Fibroblast of mammary gland (primary cell): ENCODE data around the gene ALDH16A1.

ENCODE experiments used
- DNase-seq: peaks from one replicate; pipeline ENCODE4 v3.0.0-alpha.2; 2010; ENCODE audit warnings: low read depth
- H3K4me3 ChIP-seq: 2 replicates; pipeline ENCODE4 v1.5.1; 2011; ENCODE audit warnings: low read depth, mild to moderate bottlenecking, low read length, moderate library complexity; ENCODE audit not compliant: control insufficient read depth
- TF ChIP-seq, protein P1 (sequence below): conservative IDR thresholded peaks from 2 replicates; pipeline ENCODE4 v1.5.1; 2011; ENCODE audit warnings: low read depth, low read length, inconsistent platforms; ENCODE audit not compliant: control insufficient read depth, insufficient read depth

ALDH16A1 gene

DNA sequence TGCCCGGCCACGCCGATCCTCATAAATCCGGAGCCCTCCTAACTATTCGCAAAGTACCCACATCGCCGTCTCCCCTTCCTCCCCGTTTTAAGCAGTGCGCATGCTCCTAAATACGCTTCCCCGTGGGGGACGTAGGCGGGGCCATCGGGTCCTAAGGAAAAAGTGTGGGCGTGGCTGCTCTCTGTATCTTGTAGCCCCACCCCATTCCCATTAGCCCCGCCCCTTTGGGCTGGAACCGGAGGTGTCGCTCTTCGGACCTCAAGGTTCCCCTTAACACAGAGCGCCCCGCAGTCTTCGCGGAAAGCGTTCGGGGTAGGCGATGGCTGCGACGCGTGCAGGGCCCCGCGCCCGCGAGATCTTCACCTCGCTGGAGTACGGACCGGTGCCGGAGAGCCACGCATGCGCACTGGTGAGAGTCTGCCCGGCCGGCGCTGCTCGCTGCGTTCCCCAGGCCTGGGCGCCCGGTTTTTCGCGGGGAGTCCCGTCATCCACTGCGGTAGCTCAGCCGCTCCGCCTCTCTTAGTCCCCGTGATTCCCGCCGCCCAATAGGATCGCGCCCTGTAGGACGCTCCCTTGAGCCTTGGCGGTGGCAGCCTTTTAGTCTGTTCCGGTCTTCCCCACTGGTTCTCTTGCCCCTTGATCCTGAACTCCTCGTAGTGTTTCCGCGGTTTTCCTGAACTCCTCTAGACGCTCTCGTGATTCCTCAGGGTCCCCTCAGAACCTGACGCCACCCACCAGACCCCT, at the start of gene ALDH16A1:
TSS of gene ALDH16A1 (plus strand) at position 213 of the 744 bp plus-strand sequence. CDS start at position 320, 107 bp downstream.
- TF ChIP-seq, protein P1, sequence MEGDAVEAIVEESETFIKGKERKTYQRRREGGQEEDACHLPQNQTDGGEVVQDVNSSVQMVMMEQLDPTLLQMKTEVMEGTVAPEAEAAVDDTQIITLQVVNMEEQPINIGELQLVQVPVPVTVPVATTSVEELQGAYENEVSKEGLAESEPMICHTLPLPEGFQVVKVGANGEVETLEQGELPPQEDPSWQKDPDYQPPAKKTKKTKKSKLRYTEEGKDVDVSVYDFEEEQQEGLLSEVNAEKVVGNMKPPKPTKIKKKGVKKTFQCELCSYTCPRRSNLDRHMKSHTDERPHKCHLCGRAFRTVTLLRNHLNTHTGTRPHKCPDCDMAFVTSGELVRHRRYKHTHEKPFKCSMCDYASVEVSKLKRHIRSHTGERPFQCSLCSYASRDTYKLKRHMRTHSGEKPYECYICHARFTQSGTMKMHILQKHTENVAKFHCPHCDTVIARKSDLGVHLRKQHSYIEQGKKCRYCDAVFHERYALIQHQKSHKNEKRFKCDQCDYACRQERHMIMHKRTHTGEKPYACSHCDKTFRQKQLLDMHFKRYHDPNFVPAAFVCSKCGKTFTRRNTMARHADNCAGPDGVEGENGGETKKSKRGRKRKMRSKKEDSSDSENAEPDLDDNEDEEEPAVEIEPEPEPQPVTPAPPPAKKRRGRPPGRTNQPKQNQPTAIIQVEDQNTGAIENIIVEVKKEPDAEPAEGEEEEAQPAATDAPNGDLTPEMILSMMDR = no peak

DNA sequence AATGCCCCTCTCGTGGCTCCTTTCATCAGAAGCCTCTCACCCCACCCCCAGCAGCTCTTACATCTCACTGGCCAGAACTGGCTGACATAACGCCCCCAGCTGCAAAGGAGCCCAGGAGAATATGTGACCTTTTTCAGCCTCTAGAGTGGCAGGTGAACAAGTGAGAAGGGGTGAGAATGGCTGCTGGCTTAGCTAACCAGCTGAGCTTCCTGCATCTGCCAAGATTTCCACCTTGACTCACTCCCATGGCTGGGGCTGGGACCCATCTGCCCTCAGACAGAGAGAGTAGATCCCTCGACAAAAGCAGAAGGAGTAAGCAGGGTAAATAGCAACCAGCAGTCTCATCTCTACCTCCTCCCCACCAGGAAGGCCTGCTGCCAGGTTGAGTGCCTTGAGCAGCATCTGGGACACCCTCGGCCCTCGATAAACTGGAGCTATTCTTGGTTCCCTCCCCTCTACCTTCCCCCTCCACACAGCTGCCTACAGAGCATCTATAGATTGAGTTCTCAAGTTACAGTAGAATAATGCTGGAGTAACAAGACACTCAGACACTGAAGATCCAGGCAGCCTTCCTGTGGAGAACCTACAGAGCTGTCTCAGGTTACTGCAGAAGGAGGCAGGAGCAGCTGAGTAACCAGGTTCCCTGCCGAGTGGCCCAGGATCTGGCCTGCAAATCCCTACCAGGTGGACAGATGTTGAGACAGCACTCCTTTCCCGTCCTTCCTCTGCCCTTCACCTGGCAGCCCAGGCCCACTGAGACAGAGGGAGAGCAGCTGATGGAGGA, 49.4 kb upstream of the ALDH16A1 start:
- TF ChIP-seq, protein P1 = no peak
- no peak for DNase-seq
- H3K4me3 ChIP-seq = no peak overlapping the region

More for the DNA sequence above, at the start of gene ALDH16A1:
- peak within 1 kb of the TSS; percentile 88 for H3K4me3 ChIP-seq
- DNase-seq = peak; percentile 96

DNA sequence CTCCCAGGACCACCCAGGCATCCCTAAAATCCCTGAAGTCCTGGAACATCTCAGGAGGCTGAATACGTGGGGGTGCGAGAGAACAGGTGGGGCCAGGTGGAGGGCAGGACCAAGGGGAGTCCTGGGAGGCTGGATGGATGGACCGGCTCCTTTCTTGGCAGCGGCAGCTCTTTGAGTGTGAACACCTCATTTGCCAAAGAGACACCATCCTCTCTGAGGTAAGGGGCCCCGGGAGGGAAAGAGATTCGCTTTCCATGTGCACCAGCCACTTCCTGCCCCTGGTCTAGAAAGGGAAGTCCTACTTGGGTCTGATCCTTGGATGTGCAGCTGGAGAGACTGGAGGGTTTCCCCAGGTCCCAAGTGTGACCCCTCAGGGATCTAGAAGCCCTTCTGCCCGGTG, 45.9 kb upstream of the ALDH16A1 start:
- TF ChIP-seq, protein P1 = no peak
- no peak overlapping the region for H3K4me3 ChIP-seq
- DNase-seq = no peak

DNA sequence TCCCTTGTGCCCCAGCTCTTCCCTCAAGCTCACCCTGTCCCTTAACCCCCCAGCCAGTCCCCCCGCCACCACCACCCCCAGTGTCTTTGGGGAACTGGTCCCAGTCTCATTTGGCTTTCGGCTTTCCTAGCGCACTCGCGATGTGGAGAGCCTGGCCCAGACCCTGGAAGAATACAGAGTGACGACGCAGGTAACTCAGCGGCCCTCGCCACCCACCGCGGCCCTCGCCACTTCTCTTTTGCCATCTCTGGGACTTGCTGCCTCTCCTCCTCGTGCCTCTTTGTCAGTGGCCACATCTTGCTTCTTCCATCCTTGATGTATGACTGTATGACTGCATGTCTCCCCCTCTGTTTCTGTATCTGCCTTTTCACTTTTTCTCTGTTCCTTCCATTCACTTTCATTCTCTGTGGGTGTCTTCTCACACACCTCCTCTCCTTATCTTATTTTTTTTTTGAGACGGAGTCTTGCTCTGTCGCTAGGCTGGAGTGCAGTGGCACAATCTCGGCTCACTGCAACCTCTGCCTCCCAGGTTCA, 45.5 kb upstream of the ALDH16A1 start:
- DNase-seq = no peak
- no peak overlapping the region for H3K4me3 ChIP-seq
- TF ChIP-seq, protein P1 = no peak

DNA sequence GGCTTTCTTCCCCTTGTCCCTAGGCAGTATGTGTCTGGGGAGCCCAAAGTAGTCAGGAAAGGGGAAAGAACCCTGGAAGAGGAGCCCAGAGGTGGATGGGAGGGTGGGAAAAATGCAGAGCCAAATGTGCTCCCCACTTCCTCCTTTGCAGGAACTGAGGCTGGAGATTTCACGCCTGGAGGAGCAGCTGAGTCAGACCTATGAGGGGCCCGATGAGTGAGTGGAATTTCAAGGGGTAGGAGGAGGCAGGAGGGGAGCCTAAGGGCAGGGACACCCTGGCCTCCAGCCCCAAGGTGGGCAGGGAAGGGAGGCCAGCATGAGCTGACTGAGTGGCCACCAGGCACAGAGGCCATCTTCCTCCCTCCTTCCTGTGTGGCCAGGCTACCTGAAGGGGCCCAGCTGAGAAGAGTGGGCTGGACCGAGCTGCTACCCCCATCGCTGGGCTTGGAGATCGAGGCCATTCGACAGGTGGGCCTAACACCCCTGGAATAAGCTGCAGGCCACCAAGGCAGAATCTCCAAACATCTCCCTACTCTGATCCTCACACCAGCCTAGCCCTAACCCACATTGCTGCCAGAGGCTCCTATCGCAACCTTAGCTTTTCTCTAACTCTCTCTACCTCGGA, 44.1 kb upstream of the ALDH16A1 start:
- TF ChIP-seq, protein P1 = no peak
- no peak for DNase-seq
- H3K4me3 ChIP-seq = no peak overlapping the region

DNA sequence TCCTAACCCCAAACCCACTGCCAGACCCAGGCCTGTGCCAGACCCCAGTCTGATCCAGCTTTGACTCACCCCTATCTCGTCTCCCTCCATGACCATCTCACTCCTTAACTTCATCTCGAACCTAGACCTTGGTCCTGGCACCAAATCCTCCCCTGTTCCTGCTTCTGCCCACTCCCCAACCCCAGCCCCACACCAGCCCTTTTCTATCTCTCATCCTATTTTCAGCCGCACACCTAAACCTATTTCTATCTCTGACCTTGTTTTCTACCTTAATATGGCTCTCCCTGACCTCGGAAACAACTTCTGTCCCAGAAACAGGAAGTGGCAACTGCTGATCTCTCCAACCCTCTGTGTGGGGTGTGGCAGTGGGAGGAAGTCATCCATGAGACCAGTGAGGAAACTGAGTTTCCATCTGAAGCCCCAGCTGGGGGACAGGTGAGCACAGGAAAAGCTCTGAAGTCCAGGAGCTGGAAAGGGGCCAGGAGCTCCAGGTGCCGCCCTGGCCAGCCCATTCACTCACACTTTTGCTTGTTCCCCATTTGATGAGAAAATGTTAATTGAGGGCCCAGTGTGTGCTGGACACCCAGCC, 43.5 kb upstream of the ALDH16A1 start:
- DNase-seq = no peak
- TF ChIP-seq, protein P1 = no peak
- no peak overlapping the region for H3K4me3 ChIP-seq
